ENCODE data around the gene FAM209B.
"Not testable (repeated sequence)": the region's sequence is repeated elsewhere in the genome, so short reads cannot be mapped to it uniquely, and the experiment has no call there.

FAM209B gene, protein sequence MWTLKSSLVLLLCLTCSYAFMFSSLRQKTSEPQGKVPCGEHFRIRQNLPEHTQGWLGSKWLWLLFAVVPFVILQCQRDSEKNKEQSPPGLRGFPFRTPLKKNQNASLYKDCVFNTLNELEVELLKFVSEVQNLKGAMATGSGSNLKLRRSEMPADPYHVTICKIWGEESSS

DNA sequence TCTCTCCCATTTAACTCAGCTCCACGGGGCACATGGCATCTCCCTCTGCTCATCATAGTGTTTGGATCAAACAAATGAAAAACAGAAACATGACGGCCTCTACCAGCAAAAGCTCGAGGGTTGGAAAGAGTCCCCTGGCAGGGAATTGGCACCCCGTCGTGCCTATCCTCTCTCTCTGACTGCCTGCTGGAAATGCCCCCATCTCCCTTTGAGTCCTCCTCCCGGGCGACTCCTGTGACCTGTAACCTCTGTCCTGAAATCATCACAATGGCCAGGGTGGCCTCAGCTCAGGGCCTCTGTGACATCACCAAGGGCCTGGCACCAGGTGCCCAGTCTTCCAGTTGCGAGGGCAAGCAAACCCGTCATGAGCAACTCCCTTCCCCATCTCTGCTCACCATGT lies at the start of gene FAM209B:
FAM209B (plus strand) TSS at position 301 of the 400 bp plus-strand sequence; CDS start at position 397, 96 bp downstream.
- not testable (repeated sequence) for DNase-seq (ENCODE audit: low spot score)

DNA sequence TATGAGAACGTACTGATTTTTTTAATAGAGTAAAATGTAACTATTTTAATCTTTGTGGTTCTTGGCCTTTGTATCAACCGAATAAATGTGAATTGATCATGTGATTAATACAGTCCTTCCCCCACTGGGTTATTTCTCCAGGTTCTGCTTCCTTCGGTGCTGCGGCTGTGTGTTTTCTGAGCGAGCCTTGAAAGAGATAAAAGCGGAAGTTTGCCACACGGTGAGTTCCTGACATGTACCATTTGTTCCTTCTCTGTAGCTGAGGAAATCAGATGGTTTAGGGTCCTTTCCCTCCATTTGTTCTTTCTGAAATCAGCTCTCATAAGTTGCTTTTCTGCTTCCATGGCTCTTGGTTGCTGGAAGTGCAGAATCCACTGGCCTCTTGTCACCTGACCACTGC lies 49.1 kb upstream of the FAM209B start:
- no peak for DNase-seq (ENCODE audit: low spot score)

DNA sequence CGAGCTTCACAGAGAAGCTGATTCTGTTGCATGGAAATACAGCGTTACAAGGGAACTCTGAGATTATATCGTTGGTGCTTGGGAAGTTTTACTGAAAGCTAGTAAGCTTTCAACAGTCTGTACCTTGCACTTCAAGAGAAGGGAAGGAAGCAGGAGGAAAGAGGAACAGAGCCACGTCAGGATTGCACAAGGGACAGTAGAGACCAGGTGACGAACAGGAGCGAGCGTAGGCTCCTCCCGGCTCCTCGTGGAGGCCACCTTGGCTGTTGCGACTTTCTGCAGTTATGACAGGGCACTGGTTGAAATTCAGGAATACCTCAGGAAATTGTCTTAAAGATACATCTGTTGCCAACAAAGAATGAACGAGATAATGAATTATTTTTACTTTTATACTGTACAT lies 45.8 kb upstream of the FAM209B start:
- no peak for DNase-seq (ENCODE audit: low spot score)

DNA sequence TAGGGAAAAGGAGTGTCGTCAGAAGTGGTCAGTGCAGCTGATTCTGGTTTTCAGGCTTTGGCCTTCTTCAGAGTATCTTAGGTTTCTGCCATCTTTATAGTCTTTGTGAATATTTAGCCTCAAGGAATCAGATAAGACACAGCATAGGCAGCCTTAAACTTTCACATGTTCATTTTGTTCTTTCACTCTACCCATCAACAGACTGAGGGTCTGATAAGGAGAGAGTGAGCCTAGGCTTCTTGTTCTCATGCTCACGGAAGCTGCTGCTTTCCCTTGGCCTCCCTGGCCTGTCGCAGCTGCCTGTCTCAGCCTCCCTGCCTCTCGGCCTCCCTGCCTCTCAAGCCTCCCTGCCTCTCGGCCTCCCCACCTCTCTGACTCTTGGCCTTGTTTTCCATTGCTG lies 44.5 kb upstream of the FAM209B start:
- DNase-seq (ENCODE audit: low spot score): no peak

DNA sequence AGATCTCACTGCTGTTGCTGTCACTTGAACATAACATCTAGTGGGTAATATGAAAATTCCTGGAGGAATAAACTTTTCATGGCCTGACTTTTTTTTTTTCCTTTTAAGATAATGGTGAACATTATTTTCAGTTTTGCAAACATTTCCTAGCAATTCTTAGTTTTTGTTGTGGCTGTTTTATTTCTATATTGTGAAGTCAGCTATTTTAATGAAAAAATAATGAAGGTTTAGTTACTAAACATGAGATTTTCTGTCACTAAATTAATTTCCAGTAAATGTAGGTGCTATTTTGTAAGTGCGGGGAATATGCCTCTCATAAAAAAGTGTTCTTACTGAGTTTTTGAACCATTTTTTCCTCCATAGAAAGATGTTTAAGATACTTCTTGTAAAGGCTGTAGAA lies 31.9 kb upstream of the FAM209B start:
- no peak for DNase-seq (ENCODE audit: low spot score)

DNA sequence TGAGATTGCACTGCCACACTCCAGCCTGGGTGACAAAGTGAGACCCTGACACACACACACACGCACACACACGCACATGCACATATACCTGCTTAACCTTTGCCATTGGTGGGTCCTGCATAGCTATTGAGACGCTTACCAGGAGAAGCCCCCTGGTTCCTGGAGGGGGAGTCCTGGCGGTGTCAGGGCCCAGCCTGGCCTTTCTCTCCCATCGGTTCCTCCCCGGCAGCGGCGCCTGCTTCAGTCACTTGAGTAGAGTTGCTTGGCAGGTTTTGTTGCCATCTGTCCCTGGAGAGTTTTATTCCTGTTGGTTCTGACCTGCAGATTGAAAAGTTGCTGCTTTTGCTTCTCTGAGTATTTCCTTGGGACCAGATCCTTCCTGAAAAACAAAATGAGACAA lies 29.1 kb upstream of the FAM209B start:
- DNase-seq (ENCODE audit: low spot score): no peak

DNA sequence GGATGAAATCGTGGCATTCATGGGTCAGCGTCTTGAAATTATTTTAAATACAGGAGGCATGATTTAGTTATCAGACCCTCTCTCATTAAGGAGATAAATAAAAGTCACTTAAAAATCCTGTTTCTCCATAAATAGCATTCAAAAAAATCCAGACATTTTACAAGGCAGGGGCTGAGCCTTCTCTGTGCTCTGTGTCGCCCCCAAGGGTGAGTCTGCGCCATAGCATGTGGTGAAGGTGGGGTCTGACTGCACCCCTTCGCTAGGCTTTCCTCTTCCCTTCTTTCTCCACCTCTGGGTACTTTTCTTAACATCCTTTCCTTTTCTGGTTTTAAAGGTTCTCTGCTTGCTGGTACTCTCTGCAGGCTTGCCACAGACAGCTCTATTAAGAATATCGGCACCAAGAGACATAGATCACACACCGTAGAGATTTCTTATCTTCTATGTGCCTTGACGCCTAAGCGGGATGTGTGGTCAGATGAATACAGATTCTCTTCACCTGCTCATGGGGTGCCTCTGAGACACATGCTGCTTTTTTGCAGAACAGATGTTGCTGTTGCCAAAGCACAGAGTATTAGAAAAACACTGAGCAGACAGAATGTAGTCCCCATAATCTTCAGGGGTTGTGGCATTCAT lies 28.6 kb upstream of the FAM209B start:
- peak; percentile 7 for DNase-seq (ENCODE audit: low spot score)

DNA sequence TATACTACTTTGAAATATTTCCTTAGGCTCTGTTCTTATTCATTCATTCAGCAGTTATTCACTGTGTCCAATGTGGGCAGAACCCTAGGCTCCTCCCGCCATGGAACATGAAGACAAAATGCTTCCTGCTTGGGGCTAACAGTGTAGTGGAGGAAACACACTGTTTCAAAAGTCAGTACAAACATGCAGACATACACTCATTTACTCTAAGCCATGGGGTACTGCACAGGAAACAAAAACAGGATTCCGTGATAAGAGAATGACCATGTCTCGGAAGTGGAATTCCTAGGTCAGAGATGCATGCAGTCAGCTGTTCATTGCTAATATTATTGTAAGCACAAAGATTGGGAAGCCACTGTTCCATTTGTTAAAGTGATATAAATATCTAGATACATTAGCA lies 26.9 kb upstream of the FAM209B start:
- DNase-seq (ENCODE audit: low spot score): no peak

DNA sequence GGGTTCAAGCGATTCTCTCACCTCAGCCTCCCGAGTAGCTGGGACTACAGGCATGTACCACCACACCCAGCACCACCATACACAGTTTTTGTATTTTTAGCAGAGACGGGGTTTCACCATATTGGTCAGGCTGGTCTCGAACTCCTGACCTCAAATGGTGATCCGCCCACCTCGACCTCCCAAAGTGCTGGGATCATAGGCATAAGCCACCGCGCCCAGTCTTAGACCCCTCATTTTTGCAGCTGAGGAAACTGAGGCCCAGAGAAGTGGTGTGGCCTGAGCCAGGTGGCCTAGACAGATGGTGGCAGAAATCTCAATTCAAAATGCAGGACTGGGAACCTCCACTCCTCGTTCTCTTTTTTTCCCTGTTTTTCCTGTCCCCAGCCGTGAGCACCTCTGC lies 21.1 kb upstream of the FAM209B start:
- no peak for DNase-seq (ENCODE audit: low spot score)

DNA sequence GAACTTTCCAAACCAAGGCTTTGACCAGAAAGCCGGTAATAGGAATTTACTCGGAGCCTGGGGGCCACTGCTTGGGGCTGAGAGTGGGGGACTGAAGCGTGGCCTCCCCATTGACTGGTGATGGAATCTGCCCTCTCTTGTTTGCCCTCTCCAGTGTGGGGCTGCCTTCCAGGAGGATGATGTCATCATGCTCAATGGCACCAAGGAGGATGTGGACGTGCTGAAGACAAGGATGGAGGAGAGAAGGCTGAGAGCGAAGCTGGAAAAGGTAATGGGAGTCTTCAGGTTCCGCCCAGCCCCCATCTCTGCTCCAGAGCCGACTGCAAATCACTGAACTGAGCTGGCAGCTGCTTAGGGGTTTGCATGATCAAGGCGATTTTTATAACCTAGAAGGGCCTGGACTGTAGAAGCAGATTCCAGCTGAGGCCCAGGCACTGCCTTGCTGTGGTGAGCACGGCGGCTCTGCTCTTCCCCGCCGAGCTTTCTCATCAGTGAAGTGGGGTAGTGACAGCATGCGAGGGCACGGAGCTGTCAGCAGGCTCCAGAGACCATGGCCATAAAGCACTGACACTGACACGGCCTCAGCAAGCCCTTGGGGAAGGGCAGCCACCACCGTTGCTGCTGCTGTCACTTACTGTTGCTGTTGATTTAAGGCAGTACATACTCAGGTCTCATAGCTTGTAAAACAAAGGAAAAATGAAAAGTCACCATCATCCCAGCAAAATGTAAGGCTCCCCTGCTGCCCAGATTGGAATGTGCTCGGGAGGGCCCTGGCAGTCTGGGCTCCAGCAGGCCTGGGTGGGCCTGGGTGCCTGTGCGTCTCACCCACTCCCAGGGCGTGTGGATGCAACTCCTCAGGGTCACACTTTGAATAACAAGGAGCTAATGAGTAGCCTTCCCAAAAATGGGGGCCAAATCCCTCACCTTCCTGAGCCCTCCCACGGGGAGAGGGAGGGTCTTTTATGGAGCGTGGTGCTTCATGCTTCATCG lies 19.6 kb upstream of the FAM209B start:
- no peak for DNase-seq (ENCODE audit: low spot score)

DNA sequence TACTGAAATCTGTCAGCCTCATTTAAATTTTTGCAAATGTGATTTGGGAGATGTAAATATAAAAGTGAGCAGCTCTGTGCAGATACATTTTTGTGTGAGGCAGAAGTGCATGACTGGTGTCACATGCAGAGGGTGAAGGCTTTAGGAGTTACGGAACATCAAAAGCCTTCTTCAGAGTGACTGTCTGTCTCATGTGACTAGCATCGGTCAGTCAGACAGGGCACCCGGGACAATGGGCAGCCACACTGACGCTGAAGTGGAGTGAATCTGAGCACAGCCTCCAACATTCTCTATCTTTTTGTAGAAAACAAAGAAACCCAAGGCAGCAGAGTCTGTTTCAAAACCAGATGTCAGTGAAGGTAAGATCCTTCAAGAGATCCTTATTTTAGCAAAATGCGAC lies 16.4 kb upstream of the FAM209B start:
- DNase-seq (ENCODE audit: low spot score): no peak

DNA sequence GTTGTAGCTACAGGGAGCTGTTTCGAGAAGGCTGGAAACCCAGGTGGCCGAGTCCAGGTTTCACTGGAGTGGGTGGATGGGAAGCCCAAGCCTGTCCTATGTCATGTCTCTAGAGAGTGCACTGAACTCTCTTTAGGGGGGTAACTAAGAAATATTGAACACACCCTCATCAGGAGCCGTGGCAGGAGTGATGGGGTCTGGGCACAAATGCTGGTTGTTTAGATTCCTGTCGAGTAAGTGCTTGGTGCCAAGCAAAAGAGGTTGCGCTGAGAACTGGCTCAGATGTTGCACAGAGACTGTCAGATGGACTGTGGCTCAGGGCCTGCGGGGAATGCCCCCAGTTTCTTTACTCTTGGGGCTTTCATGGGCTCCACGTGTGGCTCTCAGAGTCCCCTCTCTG lies 15.8 kb upstream of the FAM209B start:
- DNase-seq (ENCODE audit: low spot score): no peak

DNA sequence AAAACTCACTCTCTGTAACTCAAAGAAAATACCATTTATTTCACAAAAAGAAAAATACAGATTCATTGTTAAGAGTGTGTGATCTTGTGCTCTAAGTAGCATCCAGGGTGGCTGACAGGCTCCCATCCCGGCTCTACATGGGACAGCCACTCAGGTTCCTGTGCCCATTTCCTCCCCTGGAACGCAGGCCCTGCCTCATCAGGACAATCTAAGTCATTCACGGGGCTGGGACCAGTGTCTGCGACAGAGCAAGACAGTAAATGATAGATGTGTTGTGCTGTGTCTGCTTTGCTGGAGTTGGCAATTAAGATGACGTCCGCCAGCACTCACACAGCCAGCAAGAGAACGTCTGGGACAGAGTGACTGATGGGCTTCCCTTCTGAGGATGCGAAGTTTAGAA lies 15.4 kb upstream of the FAM209B start:
- DNase-seq (ENCODE audit: low spot score): no peak

DNA sequence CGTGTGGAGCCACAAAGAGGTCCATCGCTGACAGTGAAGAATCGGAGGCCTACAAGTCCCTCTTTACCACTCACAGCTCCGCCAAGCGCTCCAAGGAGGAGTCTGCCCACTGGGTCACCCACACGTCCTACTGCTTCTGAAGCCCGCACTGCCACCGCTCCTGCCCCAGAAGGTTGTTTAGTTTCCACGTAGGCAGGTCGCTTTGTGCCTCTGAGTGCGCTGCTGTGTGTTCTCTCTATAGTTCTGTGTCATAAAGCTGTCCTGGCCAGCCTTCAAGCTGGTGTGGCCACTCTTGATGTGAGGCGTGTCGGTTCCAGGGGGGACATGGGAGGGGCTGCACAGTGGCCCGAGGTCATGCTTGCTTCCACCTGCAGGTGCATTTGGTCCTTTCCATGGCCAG lies 14.9 kb upstream of the FAM209B start:
- DNase-seq (ENCODE audit: low spot score): no peak

DNA sequence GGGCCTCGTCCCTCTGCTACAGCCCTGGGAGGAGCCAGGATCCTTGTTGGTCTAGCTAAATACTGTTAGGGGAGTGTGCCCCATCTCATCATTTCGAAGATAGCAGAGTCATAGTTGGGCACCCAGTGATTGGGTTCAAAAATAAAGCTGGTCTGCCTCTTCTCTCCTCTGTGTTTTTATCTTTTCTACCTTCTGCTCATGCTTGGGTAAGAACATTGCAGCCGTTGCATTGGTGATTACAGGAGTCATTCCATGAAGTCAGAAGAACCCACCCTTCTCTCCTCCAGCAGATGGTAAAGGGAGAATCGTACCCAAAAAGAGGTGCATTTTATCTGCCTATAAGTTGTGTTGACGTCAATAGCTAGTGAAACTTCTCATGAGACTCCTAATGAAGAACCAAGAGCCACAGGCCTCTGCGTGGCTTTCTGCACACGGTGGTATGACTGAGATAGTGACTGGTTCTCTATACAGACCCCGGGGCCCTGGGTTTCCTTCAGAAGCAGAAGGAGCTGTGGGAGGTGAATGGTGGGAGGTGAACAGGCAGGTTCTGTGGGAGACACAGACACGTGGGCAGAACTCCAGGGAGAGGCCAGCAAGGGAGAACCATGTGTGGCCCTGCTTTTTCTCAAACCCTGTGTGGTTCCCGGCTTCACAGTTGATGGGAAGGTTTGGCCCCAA lies 14.2 kb upstream of the FAM209B start:
- DNase-seq (ENCODE audit: low spot score): no peak

DNA sequence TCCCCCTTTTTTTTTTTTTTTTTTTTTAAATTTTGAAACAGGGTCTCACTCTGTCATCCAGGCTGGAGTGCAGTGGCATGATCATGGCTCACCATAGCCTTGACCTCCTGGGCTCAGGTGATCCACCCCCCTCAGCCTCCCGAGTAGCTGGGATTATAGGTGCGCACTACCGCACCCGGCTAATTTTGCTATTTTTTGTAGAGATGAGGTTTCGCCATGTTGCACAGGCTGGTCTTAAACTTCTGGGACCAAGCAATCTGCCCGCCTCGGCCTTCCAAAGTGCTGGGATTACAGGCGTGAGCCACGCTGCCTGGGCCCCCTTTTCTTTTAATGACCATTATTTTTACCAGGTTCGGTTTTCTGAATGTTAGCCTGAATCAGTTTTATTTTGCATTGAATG lies 13.5 kb upstream of the FAM209B start:
- no peak for DNase-seq (ENCODE audit: low spot score)

DNA sequence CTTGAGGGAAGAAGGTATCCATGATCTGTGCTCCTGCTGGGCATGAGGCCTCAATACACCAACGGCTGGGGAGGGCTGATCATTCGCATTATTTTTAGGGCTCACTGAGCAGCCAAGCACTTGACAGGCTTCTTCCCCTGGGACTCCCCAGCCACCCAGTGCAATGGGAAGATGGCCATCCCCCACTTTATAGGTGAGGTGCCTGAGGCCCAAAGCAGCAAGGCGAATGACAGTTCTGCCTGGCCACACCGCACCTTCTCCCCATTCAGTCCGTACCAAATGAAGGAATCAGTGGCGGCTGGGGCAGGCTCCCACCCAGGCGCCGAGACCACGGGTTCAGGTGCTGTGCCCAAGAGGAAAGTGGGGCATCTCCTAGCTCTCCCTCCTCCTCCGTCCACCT lies 12.9 kb upstream of the FAM209B start:
- DNase-seq (ENCODE audit: low spot score): no peak

DNA sequence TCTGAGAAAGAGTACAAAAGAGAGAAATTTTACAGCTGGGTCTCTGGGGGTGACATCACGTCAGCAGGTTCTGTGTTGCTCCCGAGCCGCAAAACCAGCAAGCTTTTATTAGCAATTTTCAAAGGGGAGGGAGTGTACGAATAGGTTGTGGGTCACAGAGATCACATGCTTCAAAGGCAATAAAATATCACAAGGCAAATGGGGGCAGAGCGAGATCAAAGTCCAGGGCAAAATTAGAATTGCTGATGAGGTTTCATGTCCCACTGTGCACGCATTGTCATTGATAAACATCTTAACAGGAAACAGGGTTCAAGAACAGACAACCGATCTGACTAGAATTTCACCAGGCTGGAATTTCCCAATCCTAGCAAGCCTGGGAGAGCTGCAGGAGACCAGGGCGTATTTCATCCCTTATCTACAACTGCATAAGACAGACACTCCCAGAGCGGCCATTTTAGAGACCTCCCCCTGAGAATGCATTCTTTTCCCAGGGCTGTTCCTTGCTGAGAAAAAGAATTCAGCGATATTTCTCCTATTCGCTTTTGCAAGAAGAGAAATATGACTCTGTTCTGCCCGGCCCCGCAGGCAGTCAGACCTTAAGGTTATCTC lies 12.2 kb upstream of the FAM209B start:
- DNase-seq (ENCODE audit: low spot score): not testable (repeated sequence)

DNA sequence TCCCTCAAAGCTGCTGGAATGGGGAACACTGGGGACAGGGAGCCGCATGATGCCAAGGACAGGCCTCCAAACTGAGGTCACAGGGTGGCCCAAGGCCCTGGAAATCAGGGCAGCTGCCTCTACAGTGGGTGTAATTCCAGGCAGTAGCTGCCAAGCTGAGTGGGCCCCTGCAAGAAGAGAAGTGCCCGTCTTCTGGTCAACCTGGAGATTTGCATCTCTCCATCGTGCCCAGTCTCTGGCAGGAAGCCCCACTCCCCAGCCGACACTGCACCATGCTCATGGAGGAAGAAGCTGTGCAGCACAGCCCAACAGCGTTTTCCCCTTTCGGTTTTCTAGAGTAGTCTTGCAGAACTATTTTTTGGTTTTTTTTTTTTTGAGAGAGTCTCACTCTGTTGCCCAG lies 10.7 kb upstream of the FAM209B start:
- no peak for DNase-seq (ENCODE audit: low spot score)

DNA sequence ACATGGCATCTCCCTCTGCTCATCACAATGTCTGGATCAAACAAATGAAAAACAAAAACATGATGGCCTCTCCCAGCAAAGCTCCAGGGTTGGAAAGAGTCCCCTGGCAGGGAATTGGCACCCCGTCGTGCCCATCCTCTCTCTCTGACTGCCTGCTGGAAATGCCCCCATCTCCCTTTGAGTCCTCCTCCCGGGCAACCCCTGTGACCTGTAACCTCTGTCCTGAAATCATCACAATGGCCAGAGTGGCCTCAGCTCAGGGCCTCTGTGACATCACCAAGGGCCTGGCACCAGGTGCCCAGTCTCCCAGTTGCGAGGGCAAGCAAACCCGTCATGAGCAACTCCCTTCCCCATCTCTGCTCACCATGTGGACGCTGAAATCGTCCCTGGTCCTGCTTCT lies 8.6 kb upstream of the FAM209B start, which contains the start of gene FAM209A:
FAM209A (plus strand) TSS at position 301 of the 400 bp plus-strand sequence; CDS start at position 366, 65 bp downstream.
- DNase-seq (ENCODE audit: low spot score): not testable (repeated sequence)

DNA sequence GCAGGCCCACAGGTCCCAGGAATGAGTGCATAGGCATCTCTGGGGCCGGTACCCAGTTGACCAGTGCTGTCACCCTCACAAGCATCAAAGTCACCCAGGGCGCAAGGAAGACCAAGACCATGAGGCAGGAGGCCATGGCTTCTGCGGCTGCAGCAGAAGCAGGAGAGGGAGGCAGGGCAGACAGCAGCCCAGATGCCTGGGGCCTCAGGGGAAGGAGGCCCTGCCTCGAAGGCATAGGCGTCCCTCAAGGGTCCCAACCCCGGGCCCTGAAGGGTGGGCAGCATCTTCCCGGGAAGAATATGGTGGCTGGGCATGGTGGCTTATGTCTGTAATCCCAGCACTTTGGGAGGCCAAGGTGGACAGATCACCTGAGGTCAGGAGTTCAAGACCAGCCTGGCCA lies 5.5 kb upstream of the FAM209B start:
- DNase-seq (ENCODE audit: low spot score): no peak

DNA sequence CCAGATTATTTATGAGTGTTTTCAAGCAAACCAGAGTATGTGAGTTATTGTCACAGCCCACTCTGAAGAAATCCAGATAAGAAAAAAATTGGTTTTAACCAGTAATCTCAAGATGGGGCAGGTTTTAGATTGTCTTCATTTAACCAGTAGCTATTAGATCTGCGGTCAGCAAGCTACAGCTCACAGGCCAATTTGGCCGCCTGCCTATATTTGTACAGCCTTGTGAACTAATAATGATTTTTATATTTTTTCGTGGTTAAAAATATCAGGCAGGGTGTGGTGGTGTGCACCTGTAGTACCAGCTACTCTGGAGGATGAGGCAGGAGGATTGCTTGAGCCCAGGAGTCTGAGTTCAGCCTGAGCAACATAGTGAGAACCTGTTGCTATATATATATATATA lies 5.0 kb downstream of the FAM209B start:
- no peak for DNase-seq (ENCODE audit: low spot score)

Measured in activated CD4-positive, alpha-beta T cell treated with anti-CD3 and anti-CD28 coated beads, Interleukin-2, Interleukin-4, amounts not matched to agents 100 ng/mL and 50 ng/mL, durations not matched to agents 16 hours and 8 hours (primary cell).